Left ventricle myocardium superior (tissue), 1 donor: ENCODE measurements around the gene PRMT3. TPM values are rescaled to one million over a fixed set of nuclear protein-coding genes. Genes with fewer than 3 reads are reported as not detected.
A peak's percentile ranks its signal among the peaks of the same experiment; 100 is the strongest.
"Not testable (repeated sequence)": the region's sequence is repeated elsewhere in the genome, so short reads cannot be mapped to it uniquely, and the experiment has no call there.

Experiments used
- ATAC-seq: fragments of 200-7000 bp; cut with Tn5 transposase; one replicate; pipeline ENCODE4 v1.9.1; 2020; ENCODE audit warnings: mild to moderate bottlenecking, moderate library complexity
- DNase-seq: peaks from one replicate; pipeline ENCODE4 v3.0.0-alpha.2; 2020
- intact Hi-C: fragments of 100-400 bp; cut with micrococcal nuclease; formaldehyde crosslinking; loops from one replicate; pipeline ENCODE4 v1.11.0; 2022
- total RNA-seq: library from RNA; stranded (reverse); fragmentation: NEBNext Ultra II Directional; extraction: Animal tissue kit (Norgen Biotek cat#: 25700); gene quantifications from one replicate; pipeline ENCODE4 v1.2.1, GENCODE V29; 2021
- donor health status: DM: no; HTN: yes; CAD: no; lungs with severe emphysema.

Gene PRMT3
- total RNA-seq, 1 donor from 2014 or later: 13.2 TPM

DNA sequence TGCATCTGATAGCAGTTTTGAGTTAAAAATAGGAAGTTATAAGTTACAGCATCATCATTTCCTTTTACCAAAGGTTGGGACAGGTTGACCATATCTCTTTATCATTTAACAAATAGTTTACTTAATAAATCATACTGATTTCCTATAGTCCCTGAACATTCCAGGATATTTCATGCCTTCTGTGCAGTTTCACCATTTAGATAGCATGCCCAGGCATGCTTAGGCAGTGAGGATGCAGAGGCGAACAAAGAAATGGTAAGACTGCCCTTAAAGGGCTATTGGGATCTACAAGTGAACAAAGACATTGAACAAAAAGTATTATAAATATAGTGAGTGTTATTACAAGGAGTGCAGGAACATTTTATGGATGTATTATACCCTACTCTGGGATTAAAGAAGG, 96.4 kb downstream of the PRMT3 start:
- intact Hi-C loops: loop anchor here (1.0 kb wide), 1 partner anchor 13 kb away; no protein-coding TSS in a partner anchor
- ATAC-seq: no peak
- DNase-seq: no peak

DNA sequence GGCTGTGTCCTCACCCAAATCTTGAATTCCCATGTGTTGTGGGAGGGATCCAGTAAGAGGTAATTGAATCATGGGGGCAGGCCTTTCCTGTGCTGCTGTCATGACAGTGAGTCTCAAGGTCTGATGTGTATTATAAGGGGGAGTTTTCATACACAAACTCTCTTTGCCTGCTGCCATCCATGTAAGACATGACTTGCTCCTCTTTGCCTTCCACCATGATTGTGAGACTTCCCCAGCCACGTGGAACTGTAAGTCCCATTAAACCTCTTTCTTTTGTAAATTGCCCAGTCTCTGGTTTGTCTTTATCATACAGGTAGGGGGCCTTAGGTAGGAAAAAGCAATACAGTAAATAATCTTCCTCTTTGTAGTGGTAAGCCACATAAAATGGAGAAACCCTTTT, 96.9 kb downstream of the PRMT3 start:
- not testable (repeated sequence) for DNase-seq, ATAC-seq
- intact Hi-C loops: loop anchor here (1.0 kb wide), 1 partner anchor 13 kb away; no protein-coding TSS in a partner anchor

DNA sequence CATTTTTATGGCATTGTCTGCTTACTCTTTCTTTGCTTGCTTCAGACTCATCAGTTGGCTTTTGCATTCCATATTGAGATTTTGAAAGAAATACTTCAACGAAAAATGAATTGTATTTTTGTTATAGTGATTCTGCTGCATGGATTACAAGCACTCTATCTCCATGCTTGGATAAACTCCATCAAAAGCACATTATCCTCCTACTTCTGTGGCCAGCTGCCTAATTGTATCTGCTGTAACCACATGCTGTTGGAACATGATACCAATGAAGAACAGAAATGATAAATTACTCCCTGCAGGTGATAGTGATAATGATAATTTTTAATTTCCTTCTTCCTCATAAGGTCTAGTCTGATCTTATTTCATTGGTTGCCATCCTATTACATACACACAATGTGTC, 100.8 kb downstream of the PRMT3 start:
- DNase-seq: no peak
- intact Hi-C loops: no loop called here
- no peak for ATAC-seq

DNA sequence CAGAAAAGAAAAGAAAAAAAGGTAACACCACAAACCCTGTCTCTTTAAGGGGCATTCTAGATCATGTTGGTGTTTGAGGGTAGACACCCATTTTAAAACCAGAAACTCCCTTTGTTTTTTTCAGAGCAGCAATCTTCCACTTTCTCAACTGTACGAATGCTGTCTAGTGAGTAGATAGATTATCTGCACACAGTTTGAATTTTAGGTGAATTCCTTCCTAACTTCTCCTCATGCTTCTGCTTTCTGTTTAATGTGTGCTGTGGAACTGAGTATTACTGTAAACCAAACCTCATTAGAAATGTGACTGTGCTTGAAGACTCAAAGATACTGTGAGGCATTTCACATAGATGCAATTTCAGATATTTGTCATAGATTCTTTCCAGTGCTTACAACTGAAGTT, 102.4 kb downstream of the PRMT3 start:
- intact Hi-C loops: no loop called here
- no peak for DNase-seq
- no peak for ATAC-seq

DNA sequence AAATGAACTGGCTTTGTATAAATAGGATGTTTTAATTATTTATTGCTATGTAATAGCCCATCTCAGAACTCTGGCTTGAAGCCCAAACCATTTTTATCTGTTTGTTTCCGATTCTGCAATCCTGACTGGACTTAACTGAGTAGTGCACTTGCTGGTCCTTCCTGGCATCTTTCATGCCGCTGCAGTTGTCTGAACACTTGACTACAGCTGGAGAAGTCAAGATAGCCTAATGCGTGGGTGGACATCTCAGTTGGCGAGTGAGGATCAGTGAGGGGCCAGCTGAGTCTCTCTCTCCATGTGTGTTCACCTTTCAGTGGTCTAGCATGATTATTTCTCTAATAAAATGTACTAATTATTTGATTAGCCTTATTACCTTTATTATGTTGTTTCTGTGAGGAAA, 105.8 kb downstream of the PRMT3 start:
- ATAC-seq (no peak), DNase-seq (no peak)
- intact Hi-C loops: no loop called here

- intact Hi-C loops: no loop called here
- DNase-seq (no peak), ATAC-seq (no peak)
These were observed 109.7 kb downstream of the PRMT3 start for GRCh38 chr11:20497124-20497792.

- intact Hi-C loops: no loop called here
- ATAC-seq (no peak), DNase-seq (no peak)
These were observed 113.7 kb downstream of the PRMT3 start for GRCh38 chr11:20501252-20501651.

DNA sequence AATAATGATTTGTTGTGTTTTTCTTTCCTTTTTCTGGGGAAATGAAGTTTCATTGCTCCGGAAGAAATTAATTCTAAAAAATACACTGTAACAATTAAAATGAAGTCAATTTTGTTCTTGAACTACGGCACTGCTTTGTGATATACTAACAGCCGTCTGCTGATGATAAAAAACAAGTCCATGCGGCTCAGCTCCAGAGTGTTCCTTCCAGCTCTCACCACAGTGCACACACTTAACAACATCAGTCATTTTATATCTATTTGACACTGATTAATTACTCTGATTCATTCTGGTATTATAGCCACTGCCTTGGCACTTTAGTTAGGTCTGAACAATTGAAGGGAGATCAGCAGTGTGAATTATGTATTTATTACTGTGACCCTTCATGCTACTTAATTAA, 114.5 kb downstream of the PRMT3 start:
- intact Hi-C loops: no loop called here
- DNase-seq (no peak), ATAC-seq (no peak)

- intact Hi-C loops: no loop called here
- ATAC-seq (peak; percentile 62), DNase-seq (no peak)
These were observed 124.5 kb downstream of the PRMT3 start for GRCh38 chr11:20511982-20512381.

GRCh38 chr11:20512869-20513268, 125.4 kb downstream of the PRMT3 start:
- intact Hi-C loops: no loop called here
- ATAC-seq (no peak), DNase-seq (no peak)

DNA sequence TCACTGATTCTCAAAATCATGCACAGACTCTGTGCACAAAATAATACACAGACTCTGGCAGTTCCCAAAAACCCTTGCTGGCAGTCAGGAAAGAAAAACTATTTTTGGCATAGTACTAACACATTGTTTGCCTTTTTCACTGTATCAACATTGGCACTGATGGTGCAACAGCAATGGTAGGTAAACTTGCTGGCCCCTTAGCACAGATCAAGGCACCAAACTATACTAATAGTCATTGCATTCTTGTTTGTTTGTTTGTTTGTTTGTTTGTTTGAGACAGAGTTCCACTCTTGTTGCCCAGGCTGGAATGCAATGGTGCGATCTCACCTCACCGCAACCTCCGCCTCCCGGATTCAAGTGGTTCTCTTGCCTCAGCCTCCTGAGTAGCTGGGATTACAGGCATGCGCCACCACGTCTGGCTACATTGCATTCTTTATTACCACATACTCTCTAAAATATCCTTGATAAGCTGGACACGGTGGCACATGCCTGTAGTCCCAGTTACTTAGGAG, 130.9 kb downstream of the PRMT3 start:
- intact Hi-C loops: no loop called here
- ATAC-seq (peak; percentile 79), DNase-seq (no peak)

DNA sequence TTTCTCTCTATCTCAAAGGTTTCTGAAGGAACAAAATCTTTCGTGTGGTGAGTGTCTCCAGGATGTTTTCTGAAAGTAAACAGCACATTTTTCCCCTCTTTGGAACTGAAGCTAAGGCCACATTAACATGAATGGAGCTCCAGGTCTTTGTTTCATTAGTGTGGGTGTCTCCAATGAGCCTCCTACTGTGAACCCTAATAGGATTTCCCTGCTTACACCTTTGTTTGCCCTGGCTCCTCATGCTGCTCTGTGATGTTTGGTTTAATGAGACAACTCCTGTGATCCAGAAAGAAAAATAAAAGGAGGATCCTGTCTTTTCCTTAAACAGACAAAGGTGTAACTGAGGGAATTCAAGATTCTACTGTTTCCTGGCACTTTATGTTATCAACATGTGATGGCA, 135.0 kb downstream of the PRMT3 start:
- DNase-seq (no peak), ATAC-seq (no peak)
- intact Hi-C loops: no loop called here

DNA sequence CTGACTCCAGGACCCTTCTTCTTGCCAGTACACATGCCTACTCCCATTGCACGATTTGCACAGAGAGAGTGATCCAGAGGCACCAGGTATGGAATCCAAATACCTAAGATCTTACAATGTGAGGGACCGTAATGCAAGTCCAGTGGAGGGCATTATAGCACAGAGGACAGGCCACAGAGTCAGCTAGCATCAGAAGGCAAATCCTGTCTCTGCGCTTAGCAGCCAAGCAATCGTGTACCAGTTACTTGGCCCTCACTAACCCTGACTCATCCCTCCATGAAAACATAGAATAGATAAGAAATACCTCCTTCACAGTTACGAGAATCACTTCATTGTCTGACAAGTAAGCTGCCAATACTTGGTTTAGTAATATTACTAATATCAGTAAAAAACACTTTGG, 142.2 kb downstream of the PRMT3 start:
- intact Hi-C loops: no loop called here
- ATAC-seq: no peak
- no peak for DNase-seq

GRCh38 chr11:20530942-20531703, 143.6 kb downstream of the PRMT3 start:
- ATAC-seq (no peak), DNase-seq (no peak)
- intact Hi-C loops: no loop called here

GRCh38 chr11:20535271-20535881, 147.9 kb downstream of the PRMT3 start:
- DNase-seq: no peak
- no peak for ATAC-seq
- intact Hi-C loops: no loop called here

DNA sequence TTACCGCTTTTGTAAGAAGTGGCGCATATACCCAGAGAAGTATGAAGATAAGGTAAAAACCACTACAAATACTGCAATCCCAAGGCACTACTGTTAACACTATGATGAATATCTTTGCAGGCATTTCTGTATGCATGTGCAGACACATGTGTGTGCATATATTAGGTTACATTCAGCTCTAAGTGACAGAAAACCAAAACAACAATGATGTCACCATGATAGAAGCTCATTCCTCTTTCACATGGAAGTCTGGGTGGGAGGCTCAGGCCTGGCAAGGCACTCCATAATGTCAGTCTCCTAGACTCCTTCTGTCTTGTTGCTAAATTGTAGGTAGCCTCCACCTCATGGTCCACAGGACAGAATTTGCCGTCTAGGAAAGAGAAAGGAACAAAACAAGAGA, 148.8 kb downstream of the PRMT3 start:
- intact Hi-C loops: no loop called here
- DNase-seq (no peak), ATAC-seq (no peak)

DNA sequence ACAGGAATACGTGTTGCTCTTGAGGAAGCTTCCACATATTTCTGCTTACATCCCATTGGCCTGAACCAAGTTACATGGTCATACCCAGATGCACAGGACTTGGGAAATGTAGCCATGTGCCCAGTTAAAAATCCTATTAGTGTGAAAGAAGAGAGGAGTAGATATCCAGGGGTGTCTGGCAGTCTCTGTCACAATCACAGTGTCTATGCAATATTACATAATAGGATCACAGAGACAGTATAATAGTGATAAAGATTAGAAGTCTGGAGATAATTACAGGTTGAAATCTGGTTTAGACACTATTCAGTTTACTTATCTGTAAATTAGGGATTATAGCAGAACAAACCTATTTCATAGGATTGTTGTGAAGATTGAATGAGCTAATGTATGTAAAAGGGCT, 149.3 kb downstream of the PRMT3 start:
- intact Hi-C loops: no loop called here
- no peak for ATAC-seq

DNA sequence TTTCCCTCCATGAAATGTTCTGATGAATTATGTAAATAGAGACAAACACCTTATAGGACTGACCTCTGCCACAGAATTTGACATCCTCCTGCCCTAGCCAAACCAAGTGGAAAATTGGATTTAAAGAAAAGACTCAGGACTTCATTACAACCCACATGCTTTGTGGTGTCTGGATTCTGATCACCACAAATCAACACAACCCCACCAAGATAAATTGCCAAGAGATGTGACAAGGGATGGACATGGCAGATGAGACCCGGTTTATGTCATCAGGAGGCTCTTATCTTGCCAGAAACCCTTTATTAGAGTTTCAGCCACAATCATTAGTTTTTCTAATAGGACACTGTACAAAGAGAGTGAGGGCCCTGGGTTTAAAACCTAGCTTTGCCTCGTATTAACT, 154.0 kb downstream of the PRMT3 start:
- no peak for DNase-seq
- intact Hi-C loops: no loop called here
- no peak for ATAC-seq

More for the DNA sequence above, 149.3 kb downstream of the PRMT3 start:
- DNase-seq: no peak

GRCh38 chr11:20544603-20545237, 157.2 kb downstream of the PRMT3 start:
- DNase-seq: no peak
- intact Hi-C loops: no loop called here

DNA sequence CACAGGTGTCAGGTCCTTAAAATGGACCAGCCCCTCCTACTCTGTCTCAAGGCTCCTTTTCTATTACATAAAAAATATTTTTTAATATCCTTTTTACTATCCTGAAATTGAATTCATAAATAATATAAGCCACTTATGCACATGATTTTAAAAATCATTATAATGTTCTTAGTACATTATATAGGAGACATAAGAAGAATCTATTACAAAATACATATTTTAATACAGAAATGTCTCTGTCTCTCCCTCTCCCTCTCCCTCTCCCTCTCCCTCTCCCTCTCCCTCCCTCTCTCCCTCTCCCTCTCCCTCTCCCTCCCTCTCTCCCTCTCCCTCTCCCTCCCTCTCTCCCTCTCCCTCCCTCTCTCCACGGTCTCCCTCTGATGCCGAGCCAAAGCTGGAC, 159.9 kb downstream of the PRMT3 start:
- intact Hi-C loops: no loop called here
- no peak for DNase-seq
- no peak for ATAC-seq

More at GRCh38 chr11:20544603-20545237, 157.2 kb downstream of the PRMT3 start:
- ATAC-seq: no peak
